DMS153 (cell line): Measurements from ENCODE around the gene FBXL13.
"Not testable (repeated sequence)": the region's sequence is repeated elsewhere in the genome, so short reads cannot be mapped to it uniquely, and the experiment has no call there.

Experiments used
- DNase-seq: peaks from one replicate; lab custom pipeline; 2025; lab: John Stamatoyannopoulos, UW

Gene FBXL13

DNA sequence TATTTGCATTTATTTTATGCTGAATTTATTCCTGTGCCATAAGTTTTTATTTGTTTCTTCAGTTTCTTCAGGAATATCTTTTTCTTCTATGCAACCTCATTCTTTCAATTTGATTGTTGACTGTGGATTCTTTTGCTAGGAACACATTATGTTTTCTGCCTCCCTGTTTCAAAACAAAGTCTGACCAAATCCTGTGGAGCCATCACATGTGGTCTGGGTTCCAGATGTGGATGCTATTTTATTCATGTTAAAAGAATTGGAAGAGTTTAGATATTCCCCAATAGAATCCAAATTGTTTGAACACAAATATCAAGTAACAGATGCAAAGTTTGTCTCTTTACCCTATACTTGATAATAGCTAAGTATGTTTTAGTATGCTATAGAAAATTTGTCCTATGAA, 218.6 kb downstream of the FBXL13 start:
- no peak for DNase-seq

GRCh38 chr7:102849538-102849937, 225.1 kb downstream of the FBXL13 start:
- no peak for DNase-seq

GRCh38 chr7:102849079-102849478, 225.5 kb downstream of the FBXL13 start:
- DNase-seq, result no peak

DNA sequence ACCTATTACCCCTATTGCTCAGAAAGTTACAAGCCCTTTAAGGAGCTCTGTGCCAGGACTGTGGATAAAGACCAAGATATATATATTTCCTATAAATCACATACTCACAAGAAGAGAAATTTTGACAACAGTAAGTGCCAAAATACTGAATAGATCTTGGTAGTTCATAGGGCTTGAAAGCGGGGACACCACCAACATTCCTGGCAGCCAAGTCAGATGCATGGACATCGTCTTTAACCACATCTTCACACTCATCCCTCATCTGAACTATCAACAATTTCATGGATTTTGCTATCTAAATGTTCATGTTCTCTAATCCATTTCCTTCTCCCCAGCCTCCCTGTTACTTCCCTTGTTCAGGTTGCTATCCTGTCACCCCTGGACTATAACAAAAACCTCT, 229.2 kb downstream of the FBXL13 start:
- DNase-seq, result no peak

- no peak for DNase-seq
Observed at GRCh38 chr7:102843850-102844249, 230.7 kb downstream of the FBXL13 start.

DNA sequence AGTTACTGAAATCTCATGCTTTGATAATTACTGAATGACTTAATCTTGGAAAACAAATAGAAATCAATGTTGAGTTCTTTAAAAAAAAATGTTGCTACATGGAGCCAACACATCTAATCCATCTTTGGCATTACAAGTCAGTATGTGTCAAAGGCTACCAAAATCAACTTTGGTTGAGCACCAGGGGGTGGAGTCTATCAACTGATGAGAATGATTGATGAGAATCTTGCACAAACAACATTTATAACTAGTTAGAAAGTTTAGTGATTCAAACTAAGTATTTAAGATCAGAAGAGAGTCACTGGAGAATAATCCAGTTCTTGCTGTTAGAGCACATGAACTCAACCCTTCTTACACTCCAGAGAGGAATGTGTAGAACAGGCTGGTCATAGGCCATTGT, 232.3 kb downstream of the FBXL13 start:
- DNase-seq, result no peak

- no peak for DNase-seq
Observed at GRCh38 chr7:102841290-102841689, 233.3 kb downstream of the FBXL13 start.

DNA sequence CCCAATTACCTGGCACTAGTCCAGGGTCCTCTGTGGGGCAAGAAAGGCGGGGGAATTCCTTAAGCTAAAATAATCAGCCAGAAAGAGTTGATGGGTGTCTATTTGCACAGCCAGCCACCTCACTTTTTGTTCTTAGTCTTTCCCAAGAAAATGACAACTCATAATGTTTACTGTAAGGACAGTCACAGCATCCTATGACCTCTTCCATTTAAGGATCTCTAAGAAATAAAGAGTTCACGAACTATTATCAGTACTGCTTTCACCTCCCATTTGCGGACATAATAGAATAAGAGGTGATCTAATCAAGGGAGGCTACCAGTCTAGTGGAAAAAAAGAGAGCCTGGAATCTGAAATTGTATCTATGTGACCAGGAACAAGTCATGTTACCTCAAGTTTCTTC, 234.2 kb downstream of the FBXL13 start:
- DNase-seq, result no peak

DNA sequence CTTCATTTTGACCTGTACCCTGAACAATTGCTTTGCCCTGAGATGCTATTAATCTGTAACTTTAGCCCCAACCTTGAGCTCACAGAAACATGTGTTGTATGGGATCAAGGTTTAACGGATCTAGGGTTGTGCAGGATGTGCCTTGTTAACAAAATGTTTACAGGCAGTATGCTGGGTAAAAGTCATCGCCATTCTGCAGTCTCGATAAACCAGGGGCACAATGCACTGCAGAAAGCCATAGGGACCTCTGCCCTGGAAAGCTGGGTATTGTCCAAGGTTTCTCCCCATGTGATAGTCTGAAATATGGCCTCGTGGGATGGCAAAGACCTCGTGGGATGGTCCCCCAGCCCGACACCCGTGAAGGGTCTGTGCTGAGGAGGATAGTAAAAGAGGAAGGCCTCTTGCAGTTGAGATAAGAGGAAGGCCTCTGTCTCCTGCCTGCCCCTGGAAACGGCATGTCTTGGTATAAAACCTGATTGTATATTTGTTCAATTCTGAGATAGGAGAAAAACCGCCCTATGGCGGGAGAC, 236.0 kb downstream of the FBXL13 start:
- DNase-seq, result not testable (repeated sequence)

- no peak for DNase-seq
Observed at GRCh38 chr7:102837802-102838201, 236.8 kb downstream of the FBXL13 start.

- DNase-seq, result no peak
Observed at GRCh38 chr7:102836977-102837376, 237.6 kb downstream of the FBXL13 start.

- no peak for DNase-seq
Observed at GRCh38 chr7:102836191-102836919, 238.2 kb downstream of the FBXL13 start.

DNA sequence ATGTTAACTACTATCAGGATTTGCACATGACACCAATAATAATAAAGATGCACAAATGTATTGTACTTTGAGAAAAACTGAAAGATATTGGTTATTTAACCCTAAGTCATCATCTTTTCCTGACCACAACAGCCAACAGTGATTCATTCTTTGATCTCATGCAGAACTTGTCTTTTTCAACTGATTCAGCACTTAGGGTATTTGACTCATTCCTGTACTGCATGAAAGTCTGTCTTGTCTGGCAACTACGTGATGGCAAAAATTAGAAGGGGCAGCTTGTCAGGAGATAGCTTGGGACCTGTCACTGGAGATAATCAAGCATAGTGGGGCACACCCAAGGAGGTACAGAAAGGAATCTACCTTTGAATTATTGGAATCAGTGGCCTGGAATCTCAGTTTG, 239.6 kb downstream of the FBXL13 start:
- DNase-seq, result no peak

- DNase-seq, result no peak
Observed at GRCh38 chr7:102834466-102834865, 240.1 kb downstream of the FBXL13 start.

GRCh38 chr7:102833343-102833742, 241.3 kb downstream of the FBXL13 start:
- no peak for DNase-seq

GRCh38 chr7:102832674-102833073, 241.9 kb downstream of the FBXL13 start:
- no peak for DNase-seq

DNA sequence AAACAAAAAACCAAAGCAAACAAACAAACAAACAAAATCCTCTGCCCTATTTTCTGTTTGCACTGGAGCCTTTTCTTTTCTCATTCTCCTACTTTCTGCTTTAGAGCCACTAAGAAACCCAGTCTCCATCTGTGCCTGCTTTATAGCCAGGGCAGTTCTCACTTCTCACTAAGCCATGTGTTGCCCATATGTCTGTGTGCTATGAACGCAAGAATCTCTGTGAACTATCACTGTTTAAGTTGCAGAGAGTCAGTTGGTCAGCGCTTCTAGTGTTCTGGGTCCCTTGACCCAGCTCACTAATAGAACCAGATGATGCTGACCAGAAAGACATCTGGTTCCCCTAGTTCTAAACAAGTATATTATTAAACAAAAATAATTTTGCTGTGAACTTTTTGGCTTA, 244.4 kb downstream of the FBXL13 start:
- no peak for DNase-seq

- DNase-seq, result no peak
Observed at GRCh38 chr7:102829075-102829474, 245.5 kb downstream of the FBXL13 start.

DNA sequence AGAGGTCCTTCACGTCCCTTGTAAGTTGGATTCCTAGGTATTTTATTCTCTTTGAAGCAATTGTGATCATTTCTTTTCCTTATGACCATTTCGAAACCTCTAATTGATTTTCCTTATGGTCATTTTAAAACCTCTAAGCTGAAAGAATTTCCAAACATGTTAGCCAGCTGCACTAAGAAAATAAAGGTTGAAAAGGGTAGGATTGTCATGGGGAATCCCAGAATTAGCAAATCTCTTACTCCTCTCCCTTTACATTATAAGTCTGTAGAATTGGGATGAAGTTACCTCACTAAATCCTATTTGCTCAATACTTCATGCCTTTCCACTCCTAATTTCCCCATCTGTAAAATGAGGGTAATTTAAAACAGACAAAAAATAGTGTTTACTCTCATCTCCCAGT, 246.3 kb downstream of the FBXL13 start:
- DNase-seq, result no peak

- DNase-seq, result no peak
Observed at GRCh38 chr7:102823390-102824119, 251.0 kb downstream of the FBXL13 start.

DNA sequence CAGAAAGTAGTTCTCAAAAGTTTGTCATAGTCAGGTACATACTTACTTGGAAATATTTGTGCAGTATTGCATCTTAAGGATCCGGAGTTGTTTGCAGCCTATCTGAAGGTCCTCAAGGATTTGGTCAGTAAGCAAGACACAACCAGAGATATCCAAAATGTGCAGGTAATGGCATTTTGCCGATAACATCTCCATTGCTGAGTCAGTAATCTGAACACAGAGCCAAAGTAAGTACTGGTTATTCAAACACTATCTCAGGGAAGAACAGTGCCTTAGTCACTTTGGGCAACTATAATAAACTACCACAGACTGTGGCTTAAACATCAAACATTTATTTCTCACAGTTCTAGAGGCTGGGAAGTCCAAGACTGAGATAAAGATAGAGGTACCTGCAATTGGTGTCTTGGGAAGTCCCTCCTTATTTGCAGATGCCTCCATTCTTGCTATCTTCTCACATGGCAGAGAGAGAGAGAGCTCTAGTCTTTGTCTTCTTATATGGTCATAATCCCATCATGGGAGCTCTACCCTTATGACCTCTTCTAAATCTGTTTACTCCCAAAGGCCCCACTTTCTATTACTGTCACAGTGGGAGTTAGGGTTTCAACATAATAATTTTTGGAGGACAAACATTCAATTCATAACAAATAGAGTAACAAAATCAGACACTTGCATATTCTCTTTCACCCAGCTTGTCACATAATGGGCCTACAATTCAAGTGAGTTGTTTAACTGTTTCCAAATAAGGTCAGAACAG, 252.4 kb downstream of the FBXL13 start:
- no peak for DNase-seq

DNA sequence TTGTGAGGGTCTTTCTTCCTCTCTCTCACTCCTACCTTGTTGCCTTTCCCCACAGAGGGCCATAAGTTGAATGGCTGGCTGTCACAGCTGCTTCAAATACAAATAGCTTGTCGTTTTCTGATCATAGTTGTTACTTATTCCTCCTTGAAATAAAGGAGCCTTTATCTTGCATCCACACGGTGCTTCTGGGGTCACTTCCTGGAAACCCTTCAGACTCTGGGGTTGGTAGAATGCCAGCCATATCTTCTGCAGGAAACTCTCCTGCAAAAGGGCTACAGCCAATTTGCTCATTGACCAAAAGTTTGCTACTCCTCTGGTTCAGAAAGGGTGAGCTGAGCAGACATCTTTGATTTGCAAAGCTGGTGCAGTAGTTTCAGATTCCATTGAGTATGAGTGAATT, 255.4 kb downstream of the FBXL13 start:
- DNase-seq, result no peak
